H7 (cell line): Measurements from ENCODE around the gene MGRN1. TPM values are rescaled to one million over a fixed set of nuclear protein-coding genes. Genes with fewer than 3 reads are reported as not detected.

Experiments
- DNase-seq: peaks from one replicate; pipeline ENCODE4 v3.0.0; 2012
- H3K27me3 ChIP-seq: 2 replicates; pipeline ENCODE4 v1.6.0; 2011; ENCODE audit warnings: mild to moderate bottlenecking, low read length; ENCODE audit not compliant: control insufficient read depth, insufficient read depth
- H3K36me3 ChIP-seq: replicated peaks from 2 replicates; pipeline ENCODE4 v1.5.1; 2011; ENCODE audit warnings: low read length; ENCODE audit not compliant: control insufficient read depth, insufficient read depth
- H3K4me3 ChIP-seq: 2 replicates; pipeline ENCODE4 v1.5.1; 2011; ENCODE audit warnings: low read depth, mild to moderate bottlenecking, control low read depth, low read length, moderate library complexity; ENCODE audit not compliant: insufficient read depth
- total RNA-seq: library from RNA; depleted of rRNA; stranded (reverse); fragments of >200 nt; shearing (Covaris generic); gene quantifications from 2 replicates; pipeline ENCODE4 v1.2.3, GENCODE V29; 2014

MGRN1 gene
- total RNA-seq, 1 experiment from 2014 or later = 35.6 TPM

DNA sequence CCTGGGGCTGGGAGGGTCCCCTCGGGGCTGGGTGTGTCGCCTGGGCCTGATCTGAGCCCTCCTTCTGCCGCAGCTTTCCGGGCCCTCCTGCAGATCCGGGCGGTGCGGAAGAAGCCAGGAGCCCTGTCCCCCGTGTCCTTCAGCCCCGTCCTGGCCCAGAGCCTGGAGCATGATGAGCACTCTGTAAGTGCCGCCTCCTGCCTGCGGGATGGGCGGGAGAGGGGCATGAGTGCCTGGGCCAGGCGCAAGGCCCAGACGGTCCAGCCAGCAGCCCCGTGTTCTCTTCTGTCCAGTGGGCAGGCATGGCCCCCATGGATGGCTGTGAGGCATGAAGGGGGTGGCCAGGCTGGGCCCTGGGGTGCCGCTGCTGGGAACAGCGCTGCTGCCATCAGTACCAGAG is 52.8 kb downstream of the MGRN1 start:
- Histone ChIP-seq H3K4me3 (no peak overlapping the region), H3K27me3 (no peaks in the 10 kb centered on the region), H3K36me3 (peaks cover 2% of the 10 kb centered on the region)
- DNase-seq = no peak

DNA sequence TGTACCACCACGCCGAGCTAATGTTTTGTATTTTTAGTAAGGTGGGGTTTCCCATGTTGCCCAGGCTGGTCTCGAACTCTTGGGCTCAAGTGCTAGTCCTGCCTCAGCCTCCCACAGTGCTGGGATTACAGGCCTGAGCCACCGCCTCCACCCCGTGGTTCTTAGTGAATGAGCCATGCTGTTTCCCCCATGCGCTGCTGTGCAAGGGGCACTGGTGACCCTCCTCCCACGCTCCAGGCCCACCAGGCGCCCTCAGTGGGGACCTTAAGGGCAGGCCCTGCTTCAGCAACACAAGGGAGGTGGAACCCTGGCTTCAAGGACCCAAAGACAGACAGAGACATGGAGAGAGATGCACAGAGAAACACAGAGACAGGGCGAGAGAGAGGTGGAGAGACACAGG is 53.4 kb downstream of the MGRN1 start:
- Histone ChIP-seq H3K4me3 (no peak overlapping the region), H3K36me3 (peaks cover 2% of the 10 kb centered on the region), H3K27me3 (no peaks in the 10 kb centered on the region)
- no peak for DNase-seq

DNA sequence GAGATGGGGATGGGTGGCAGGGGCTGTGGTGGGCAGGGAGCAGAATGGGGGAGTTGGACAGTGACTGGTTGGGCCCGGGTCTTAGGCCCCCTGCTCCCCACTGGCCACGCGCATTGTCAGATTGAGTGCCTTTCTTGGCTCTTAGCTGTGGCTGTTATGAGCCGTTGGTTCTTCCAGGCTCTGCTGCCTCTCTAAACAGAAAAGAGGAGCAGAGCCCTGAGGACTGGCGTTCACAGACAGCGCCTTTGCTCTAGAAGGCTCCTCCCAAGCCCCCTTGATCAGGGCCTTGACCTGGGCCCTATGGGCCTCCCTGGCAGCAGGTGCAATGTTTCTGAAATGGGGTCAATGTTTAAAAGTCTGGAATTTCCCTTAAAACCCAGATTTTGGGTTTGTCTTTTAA is 54.0 kb downstream of the MGRN1 start:
- no peaks in the 10 kb centered on the region for H3K27me3 ChIP-seq
- no peak for DNase-seq
- peaks cover under 1% of the 10 kb centered on the region for H3K36me3 ChIP-seq
- H3K4me3 ChIP-seq = no peak overlapping the region

DNA sequence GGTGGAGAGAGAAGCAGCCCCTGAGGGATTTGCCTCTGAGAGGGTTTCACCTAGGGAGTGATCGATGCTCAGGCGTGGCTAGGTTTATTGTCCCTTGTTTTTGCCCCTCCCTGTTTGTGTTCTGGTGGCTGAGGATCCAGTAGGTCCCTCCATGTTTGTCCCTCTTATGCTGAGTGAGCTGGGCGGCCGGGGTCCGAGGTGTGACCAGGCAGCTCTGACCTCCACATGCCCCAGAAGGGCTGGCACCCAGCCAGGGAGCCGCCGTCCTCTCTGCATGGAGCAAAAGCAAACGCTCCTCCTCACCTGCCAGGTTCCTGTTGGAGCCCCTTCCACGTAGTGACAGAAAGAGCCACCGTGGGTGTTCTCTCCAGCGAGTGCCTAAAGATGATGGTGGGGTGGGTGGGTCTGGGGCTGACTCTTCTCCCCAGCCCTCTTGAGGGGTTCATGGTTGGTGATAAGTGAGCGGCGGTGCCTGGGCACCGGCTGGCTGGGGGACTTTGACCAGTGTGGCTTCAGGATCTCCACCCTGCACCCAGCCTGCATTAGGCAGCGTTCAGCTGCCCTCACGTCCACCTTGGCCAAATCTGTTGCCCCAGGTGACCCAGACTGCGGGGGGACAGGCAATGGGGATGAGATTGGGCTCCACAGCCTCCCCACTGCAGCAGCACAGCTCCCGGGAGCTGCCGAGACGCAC is 54.7 kb downstream of the MGRN1 start:
- Histone ChIP-seq H3K36me3 (peaks cover 2% of the 10 kb centered on the region), H3K27me3 (no peaks in the 10 kb centered on the region), H3K4me3 (no peak overlapping the region)
- DNase-seq = no peak

DNA sequence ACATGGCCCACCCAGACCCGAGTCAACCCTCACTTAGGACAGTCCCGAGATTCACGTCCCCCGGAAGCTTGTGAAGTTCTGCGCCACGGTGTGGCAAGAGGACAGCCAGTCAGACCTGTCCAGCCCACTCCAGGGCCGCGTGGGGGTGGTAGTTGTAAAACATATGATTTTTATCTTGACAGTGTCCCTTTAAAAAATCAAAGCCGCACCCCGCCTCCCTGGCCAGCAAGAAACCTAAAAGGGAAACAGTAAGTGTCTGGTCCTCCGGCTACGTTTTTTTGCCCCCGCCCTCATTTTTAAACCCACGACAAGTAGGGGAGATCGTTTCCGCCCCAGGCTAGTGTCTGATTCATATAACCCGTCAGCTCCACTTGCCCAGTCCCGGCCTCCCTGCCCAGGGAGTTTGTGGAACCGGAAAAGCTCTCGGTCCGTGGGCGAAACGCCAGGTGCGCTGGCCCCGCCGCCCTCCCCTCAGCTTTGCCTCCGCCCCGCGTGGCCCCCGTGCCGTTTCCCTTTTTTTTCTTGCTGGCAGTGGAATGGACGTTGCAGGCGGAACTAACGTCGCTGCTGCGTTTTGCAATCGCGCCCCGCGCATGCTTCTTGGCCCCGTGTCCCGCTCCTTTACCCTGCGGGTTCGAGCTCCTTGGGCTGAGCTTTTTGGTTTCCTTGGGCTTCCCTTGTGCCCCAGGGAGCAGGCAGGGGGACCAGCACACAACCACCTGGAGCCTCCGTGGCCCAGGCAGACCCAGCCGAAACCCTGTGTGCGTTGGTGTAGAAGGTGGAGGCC is 55.4 kb downstream of the MGRN1 start:
- no peak overlapping the region for H3K4me3 ChIP-seq
- H3K36me3 ChIP-seq = peaks cover 4% of the 10 kb centered on the region
- no peaks in the 10 kb centered on the region for H3K27me3 ChIP-seq
- no peak for DNase-seq

DNA sequence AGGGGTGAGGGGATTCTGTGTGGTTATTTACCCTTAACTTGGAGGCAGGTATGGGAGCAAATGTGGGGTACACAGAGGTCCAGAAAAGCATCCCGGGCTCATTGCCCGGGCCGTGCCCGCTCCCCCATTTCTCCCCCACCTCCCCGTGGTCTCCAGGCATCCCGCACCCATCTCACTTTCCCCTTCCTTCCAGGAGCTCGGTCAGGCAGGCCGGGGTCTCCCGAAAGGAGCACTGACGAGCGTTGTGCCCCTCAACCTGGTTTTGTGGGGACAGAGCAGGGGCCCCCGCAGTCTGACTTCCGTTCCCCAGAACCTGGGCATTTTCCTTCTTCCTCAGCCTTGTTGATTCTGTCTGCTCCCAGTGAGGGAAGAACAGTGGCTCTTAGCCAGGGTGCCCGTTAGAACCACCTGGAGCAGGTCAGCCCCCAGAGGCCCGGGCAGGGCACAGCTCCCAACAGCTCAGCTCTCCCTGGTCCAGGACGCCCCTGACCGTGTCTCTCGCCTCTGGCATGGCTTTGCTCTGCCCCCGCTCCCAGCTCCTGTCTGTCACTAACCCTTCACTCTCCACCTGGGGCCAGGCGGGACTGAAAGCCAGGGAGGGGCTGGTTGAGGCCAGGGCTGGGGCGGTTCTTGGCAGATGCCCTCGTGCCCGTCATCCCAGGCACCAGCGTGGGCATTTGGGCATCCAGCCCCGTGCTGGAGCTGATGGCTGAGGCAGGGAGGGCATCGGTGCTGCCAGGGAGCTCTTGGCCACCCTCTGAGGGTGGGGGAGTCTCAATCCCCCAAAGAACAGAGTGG is 56.2 kb downstream of the MGRN1 start:
- Histone ChIP-seq H3K36me3 (peaks cover 5% of the 10 kb centered on the region), H3K4me3 (no peak overlapping the region), H3K27me3 (no peaks in the 10 kb centered on the region)
- no peak for DNase-seq

DNA sequence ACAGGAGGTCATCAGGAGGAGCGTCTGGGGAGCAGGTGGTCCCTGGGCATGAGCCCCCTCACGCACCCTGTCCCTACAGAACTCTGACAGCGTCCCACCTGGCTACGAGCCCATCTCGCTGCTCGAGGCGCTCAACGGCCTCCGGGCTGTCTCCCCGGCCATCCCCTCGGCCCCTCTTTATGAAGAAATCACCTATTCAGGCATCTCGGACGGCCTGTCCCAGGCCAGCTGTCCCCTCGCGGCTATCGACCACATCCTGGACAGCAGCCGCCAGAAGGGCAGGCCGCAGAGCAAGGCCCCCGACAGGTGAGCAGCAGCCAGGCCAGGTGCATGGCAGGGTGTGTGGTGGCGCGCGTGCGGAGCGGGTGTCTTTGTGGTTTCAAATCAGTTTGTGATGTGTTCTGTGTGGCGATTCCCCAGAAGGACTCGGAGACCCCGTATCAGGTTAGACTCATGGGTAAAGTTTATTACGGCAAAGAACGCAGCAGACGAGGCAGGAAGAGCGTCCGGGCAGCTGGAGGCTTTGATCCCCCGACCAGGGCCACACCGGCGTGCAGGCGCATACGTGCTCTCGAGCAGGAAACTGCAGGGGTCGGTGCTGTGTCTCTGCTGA is 57.0 kb downstream of the MGRN1 start:
- no peaks in the 10 kb centered on the region for H3K27me3 ChIP-seq
- DNase-seq = no peak
- H3K36me3 ChIP-seq = peaks cover 7% of the 10 kb centered on the region
- no peak overlapping the region for H3K4me3 ChIP-seq

DNA sequence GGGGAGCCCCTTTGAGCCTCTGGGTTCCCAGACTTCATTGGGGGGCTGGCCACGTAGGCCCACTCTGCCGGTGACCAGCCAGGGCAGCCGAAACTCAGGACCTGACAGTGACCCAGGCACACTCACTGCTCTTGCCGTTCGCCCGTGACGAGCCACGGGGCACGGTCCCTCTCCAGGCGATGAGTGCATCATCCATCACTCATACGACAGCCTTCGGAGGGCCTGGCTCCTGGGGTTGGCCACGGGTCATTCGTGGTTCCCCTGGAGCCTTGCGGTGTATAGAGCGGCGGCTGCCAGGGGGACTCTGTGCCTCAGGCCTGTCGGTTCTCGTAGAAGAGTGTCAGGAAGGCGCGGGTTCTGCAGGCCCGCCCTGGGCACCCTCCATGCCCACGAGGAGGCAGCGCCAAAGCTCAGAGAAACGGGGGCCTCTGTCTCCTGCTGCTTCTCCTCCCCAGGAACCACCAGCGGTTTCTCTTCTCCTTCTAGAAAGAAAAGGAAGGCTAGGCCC is 57.5 kb downstream of the MGRN1 start:
- no peak for DNase-seq
- H3K4me3 ChIP-seq = no peak overlapping the region
- H3K27me3 ChIP-seq = no peaks in the 10 kb centered on the region
- peaks cover 7% of the 10 kb centered on the region for H3K36me3 ChIP-seq

DNA sequence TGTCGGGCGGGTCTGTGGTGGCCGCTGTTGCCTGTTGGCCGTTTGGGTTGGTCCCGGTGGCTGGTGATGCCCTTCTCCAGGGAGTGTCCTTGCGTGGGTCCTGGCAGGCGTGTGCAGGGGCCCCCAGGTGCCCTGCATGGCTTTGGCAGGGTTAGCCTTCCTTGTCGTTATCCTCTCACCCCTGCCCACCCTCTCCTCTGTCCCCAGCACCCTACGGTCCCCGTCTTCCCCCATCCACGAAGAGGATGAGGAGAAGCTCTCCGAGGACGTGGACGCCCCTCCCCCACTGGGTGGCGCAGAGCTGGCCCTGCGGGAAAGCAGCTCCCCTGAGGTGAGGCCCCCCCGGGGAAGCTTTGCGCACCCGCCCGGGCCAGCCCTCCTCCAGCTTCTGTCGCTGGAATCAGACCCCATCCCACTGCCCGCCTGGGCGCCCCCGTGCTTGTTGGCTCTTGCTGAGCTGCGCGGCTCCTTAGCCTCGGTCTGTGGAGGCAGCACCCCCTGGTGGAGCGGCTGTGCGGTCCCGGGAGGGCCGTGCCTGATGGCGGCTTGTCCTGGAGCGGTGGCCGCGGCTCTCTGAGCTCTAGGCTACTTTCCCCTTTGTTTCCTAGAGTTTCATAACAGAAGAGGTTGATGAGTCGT is 58.1 kb downstream of the MGRN1 start:
- H3K4me3 ChIP-seq = no peak overlapping the region
- H3K27me3 ChIP-seq = no peaks in the 10 kb centered on the region
- H3K36me3 ChIP-seq = peaks cover 7% of the 10 kb centered on the region
- DNase-seq = peak; percentile 97

DNA sequence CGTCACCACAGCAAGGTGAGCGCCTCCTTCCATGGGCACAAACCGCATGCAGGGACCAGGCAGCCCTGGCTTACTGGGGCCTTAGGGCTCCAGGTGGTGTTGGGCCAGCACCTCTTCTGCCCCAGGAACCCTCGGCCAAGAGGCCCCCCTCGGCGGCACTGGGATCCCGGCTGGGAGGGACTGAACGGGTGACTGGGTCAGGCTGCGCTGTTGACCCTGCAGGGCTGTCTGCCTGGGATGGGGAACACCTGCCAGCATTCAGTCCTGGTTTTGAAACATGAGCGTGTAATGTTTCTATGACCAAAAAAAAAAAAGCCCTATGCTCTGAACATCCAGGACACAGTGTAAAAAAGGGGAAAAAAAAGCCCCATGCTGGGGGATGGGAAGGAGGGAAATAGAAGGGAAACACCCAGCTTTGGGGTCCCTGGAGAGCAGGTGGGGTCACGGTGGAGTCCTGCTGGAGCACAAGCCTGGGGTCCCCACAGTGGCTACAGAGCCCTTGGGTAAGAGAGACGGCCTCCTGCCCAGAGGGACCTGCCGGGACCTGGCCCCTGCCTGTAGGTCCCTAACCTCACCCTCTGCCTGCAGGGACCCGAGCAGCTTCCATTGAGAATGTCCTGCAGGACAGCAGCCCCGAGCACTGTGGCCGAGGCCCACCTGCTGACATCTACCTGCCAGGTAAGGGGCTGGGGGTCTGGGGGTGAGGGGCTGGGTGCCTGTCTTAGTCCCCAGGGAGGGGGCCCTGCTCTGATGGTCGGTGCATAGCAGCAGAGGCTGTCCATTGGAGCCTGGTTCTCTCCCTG is 58.8 kb downstream of the MGRN1 start:
- no peak for DNase-seq
- H3K36me3 ChIP-seq = peaks cover 7% of the 10 kb centered on the region
- no peak overlapping the region for H3K4me3 ChIP-seq
- H3K27me3 ChIP-seq = no peaks in the 10 kb centered on the region

DNA sequence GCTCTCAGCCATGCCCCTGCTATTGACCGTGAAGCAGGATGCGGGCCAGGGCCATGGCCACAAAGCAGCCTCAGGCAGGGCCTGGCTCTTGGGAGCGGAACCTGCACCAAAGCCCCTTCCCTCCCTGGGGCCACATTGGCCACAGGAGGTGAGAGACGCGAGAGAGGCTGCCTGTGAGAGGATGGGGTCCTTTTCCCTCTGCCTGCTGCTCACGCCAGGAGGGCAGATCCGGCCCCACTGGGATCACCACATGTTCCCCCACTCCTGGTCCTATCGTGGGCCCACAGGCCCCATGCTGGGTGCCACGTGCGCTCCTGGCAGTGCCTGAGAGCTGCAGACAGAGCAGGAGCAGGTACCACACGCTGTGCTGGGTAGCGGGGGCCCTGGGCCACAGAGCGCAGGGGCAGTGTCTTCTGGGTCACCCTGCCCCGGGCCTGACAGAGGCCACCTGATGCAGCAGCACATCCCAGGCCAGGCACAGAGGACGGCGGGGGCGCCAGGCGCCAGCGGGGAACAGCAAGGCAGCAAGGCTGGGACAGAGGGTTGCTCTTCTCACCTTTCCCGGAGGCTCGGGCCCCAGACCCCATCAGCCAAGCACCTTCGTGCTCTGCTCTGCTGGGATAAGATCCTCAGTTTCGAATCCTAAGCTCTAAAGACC is 59.6 kb downstream of the MGRN1 start:
- DNase-seq = no peak
- peaks cover 7% of the 10 kb centered on the region for H3K36me3 ChIP-seq
- no peaks in the 10 kb centered on the region for H3K27me3 ChIP-seq
- H3K4me3 ChIP-seq = no peak overlapping the region

DNA sequence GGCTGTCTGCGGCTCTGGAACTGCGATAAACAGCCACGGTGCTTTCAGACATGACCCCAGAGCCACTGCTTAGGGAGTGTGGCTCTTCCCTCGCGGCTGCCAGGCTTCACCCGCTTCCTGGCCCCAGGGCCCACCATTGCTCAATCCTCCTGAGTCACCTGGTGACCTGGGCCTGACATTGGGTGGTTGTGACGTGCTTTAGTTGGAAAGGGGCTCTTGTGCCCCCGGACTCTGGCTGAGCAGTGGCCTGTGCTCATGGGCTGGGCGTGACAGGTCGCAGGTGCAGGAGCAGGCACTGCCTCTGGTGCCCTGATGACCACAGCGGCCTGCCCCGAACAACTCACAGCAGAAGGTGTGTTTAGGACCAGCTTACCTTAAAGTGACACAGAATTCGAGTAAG is 60.1 kb downstream of the MGRN1 start:
- Histone ChIP-seq H3K36me3 (peaks cover 7% of the 10 kb centered on the region), H3K27me3 (no peaks in the 10 kb centered on the region), H3K4me3 (no peak overlapping the region)
- DNase-seq = no peak

DNA sequence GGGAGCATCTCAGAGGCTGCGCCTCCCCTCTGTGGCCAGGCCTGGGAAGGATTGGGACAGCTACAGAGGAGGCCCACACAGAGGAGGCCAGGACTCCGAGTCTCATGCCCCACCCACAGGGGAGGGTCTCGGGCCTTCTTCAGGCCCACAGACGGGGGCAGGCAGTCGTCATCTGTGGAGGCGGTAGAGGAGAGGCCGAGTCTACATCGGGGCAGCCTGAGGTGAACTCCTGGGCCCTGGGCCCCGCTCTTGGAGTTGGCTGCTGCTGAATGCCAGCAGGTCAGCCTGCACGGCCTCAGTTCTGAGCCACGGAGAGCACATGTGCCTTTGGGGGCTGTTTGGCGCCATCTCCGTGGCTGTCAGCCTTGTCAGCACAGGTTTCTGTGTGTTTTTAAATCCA is 60.7 kb downstream of the MGRN1 start:
- Histone ChIP-seq H3K36me3 (peaks cover 7% of the 10 kb centered on the region), H3K27me3 (no peaks in the 10 kb centered on the region), H3K4me3 (no peak overlapping the region)
- DNase-seq = no peak
